GM18519 (cell line): ENCODE results near the gene NELL1.
"Not testable (repeated sequence)": the region's sequence is repeated elsewhere in the genome, so short reads cannot be mapped to it uniquely, and the experiment has no call there.

Source experiments
- ATAC-seq: cut with Tn5 transposase; IDR thresholded peaks from one replicate; pipeline ENCODE4 v1.9.1; 2021; ENCODE audit warnings: mild to moderate bottlenecking, moderate library complexity; ENCODE audit not compliant: unreplicated experiment, low FRiP score

NELL1 gene

GRCh38 chr11:21174781-21175180, 505.4 kb downstream of the NELL1 start:
- ATAC-seq: no peak

- no peak for ATAC-seq
Measured at GRCh38 chr11:21177379-21177778, 508.0 kb downstream of the NELL1 start.

DNA sequence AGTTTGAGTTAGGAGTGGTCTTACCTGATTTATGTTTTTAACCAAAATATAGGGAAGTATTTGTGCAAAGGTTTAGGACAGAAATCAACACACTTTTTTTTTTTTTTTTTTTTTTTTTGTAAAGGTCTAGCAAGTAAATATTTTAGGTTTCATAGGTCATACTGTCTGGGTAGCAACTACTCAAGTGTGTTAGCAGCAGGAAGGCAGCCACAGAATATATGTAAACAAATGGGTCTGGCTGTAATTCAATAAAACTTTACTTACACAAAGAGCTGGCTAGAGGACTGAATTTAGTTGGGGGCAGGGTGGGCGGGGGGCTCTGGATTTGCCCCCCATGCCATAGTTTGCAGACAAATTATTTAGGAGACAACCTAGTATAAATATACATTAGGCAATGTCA, 510.4 kb downstream of the NELL1 start:
- no peak for ATAC-seq

- no peak for ATAC-seq
Measured at GRCh38 chr11:21180182-21180581, 510.8 kb downstream of the NELL1 start.

DNA sequence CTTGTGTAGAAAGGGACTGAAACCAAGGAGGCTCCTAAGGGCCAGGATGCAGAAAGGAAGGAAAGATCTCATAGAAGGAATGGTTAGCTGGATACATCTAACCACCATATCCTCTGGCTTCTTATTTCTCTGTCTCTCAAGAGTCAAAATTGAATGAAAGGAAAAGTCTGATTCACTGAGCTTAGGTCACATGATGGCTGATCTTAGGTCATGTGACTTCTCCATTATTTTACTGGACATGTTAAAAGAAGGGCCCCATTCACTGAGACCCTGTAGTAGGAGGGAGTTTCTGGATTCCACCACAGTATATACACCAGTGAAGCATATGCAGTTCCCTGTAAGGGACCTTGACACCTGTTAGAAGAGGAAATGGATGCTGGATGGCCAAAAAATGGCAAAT, 516.6 kb downstream of the NELL1 start:
- no peak for ATAC-seq

DNA sequence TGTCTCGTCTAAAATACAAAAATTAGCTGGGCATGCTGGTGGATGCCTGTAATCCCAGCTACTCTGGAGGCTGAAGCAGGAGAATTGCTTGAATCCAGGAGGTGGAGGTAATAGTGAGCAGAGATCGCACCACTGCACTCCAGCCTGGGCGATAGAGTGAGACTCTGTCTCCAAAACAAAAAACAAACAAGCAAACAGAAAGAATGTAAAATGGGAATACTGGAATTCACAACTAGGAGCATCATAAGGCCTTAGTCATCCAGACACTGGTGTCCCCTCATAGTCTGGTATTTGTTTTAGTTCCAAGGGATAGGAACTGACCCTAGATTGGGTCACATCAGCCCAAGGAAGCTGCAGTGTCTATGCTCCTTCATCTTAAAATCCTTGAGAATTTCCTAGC, 520.8 kb downstream of the NELL1 start:
- no peak for ATAC-seq

DNA sequence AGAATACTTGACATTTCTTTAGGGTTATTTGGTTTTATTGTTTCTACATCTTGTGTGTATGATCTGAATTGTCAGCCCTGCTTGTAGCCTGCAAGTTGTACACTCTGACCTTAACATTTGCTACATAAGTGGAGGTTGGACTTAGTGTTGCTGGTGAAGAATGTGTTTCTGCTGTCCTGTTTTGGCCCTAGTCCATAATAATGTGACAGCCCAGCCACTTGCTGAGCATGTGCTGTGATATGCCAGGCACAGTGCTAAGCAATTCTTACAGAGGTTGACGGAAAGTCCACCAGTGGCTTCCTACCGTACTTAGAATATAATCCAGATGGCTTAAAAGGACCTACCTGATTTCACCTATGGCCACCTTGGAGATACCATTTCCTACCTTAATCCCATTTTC, 526.6 kb downstream of the NELL1 start:
- ATAC-seq: no peak

- no peak for ATAC-seq
Measured at GRCh38 chr11:21198498-21198897, 529.1 kb downstream of the NELL1 start.

GRCh38 chr11:21205205-21205604, 535.8 kb downstream of the NELL1 start:
- no peak for ATAC-seq

DNA sequence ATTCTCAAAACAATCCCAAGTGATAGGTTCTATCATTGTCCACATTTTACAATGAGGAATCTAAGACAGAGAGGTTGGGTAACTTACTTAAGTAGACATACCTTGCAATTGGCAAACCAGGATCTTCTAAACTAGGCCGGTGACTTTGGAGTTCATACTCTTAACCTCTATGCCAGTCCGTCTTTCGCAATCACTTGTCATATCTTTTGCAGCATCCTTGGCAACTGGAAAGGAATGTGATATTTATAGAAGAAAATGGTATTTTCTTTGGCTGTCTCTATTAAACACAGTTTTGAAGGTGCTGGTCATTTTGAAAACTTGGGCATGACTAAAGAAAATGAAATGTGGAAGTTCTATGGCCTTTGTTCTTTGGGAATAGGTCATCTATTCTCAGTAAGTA, 556.5 kb downstream of the NELL1 start:
- no peak for ATAC-seq

DNA sequence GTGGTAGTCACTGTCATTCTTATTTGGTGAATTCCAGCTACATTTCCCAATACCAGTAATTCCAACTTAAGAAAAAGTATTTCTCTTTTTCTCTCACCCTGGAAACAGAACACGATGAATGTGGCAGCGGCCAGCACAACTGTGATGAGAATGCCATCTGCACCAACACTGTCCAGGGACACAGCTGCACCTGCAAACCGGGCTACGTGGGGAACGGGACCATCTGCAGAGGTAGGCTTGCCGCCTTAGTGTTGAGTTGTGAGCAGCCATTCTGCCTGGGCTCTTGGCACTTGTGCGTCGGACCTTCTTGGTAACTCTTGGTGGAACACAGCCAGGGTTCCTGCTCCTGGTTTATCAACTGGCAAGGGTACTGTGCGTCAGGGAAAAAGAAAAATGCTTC, 559.8 kb downstream of the NELL1 start:
- no peak for ATAC-seq

DNA sequence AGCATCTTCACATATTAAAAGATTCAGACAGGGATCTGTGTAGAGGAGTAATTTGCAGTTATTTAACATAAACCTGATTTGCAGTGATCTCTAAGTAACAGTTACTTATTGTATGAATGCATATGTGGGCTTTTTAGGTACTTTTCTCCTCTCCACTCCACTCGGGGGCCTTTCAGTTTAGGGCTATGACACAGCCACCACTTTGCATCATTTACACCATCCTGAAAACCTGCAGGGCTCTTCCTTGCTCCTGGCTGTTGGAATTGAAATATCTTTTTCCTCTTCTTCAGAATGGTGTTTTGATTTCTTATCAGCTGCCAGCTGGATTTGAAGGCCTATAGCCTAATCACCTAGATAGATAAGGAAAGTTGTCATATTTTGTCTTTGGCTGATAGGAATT, 580.8 kb downstream of the NELL1 start:
- no peak for ATAC-seq

DNA sequence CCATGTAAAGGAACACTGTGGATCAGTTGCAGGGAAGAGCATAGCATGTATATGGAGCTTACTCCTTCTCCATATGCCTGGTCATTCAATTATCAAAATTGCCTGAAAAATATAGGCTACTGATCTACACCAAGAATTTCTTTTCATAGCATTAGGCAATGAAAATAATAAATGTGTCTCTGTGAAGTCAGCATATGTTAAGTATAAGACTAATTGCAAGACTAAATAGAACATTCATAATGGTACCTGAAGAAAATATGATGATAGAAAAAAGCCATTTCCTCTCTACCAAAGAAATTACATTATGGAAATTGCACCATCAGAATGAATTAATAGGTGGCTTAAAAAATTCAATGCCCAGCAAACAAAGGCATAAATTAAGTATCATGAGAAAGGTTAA, 584.7 kb downstream of the NELL1 start:
- ATAC-seq: no peak

- ATAC-seq: no peak
Measured at GRCh38 chr11:21254790-21255189, 585.4 kb downstream of the NELL1 start.

DNA sequence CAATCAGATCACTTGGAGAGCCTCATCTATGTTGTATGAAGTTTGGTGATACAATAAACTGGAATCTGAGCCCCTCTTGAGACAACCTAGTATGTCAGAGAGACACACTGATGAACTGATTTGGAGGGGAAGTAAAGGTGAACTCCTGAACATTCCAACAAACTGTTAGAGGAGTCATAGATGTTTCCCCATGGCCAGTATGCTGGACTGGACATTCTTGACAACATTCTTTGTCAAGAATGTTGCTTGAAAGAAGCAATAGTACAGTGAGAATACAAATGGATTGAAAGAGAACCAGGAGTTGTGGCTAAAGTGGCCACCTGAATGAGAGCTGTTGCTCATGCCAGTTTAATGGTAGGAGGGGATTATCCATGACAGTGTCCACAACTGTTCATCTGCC, 588.1 kb downstream of the NELL1 start:
- ATAC-seq: no peak

- no peak for ATAC-seq
Measured at GRCh38 chr11:21258414-21258813, 589.0 kb downstream of the NELL1 start.

GRCh38 chr11:21260101-21260500, 590.7 kb downstream of the NELL1 start:
- no peak for ATAC-seq

DNA sequence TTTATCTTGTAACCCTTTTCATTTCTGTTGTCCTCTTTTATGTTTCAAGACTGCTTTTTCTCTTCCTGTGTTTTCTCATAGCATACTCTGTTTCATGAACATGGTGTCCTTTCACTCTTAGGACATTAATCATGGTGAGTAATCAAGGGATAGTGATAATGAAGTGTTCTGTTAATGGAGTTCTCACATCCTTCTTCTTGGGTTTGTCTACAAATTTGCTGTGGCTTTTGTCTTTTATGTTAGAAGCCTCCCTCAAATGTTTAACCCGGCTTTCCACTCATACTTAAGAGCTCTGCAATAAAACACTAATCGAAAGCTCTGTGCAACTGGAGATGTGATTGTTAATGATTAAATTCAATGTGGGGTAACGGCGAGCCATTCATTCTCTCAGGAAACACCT, 593.6 kb downstream of the NELL1 start:
- ATAC-seq: no peak

- no peak for ATAC-seq
Measured at GRCh38 chr11:21264125-21264524, 594.7 kb downstream of the NELL1 start.

- no peak for ATAC-seq
Measured at GRCh38 chr11:21268036-21268435, 598.6 kb downstream of the NELL1 start.

DNA sequence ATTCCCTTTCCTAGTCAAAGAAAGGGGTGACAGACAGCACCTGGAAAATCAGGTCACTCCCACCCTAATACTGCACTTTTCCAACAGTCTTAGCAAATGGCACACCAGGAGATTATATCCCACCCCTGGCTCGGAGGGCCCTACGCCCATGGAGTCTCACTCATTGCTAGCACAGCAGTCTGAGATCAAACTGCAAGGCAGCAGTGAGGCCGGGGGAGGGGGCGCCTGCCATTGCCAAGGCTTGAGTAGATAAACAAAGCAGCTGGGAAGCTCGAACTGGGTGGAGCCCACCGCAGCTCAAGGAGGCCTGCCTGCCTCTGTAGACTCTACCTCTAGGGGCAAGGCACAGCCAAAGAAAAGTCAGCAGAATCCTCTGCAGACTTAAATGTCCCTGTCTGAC, 602.8 kb downstream of the NELL1 start:
- not testable (repeated sequence) for ATAC-seq

DNA sequence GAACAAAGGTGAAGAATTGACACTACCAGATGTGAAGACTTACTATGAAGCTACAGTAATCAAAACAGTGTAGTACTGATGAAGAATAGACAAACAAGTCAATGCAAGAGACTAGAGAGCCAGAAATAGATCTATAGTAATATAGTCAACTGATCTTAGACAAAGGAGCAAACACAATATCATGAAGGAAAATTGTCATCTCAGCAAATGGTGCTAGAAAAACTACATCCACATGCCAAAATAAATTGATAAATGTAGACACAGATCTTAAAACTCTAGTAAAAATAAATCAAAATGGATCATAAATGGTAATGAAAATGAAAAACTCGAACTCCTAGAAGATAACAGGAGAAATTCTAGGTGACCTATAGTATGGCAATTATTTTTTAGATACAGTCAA, 609.5 kb downstream of the NELL1 start:
- ATAC-seq: no peak

- no peak for ATAC-seq
Measured at GRCh38 chr11:21285104-21285503, 615.7 kb downstream of the NELL1 start.

GRCh38 chr11:21289686-21290085, 620.3 kb downstream of the NELL1 start:
- no peak for ATAC-seq
